GM23248 (cell line): ENCODE data around the gene PLCB3. TPM values are rescaled to one million over a fixed set of nuclear protein-coding genes. Genes with fewer than 3 reads are reported as not detected.

ENCODE experiments used
- DNase-seq: peaks from one replicate; pipeline ENCODE4 v3.0.0-alpha.2; 2015
- H2AFZ ChIP-seq: fragments of 200-600 bp; sonication (generic); 2 replicates; pipeline ENCODE4 v1.6.1; 2016; ENCODE audit warnings: antibody characterized with exemption
- H3F3A ChIP-seq: fragments of 200-600 bp; sonication (generic); 2 replicates; pipeline ENCODE4 v1.6.1; 2016; ENCODE audit warnings: mild to moderate bottlenecking, antibody characterized with exemption, mixed run types; ENCODE audit not compliant: insufficient read depth
- H3K27ac ChIP-seq: fragments of 200-600 bp; sonication (generic); 2 replicates; pipeline ENCODE4 v1.5.1; 2016; ENCODE audit warnings: mild to moderate bottlenecking
- H3K27me3 ChIP-seq: fragments of 200-600 bp; sonication (generic); replicated peaks from 2 replicates; pipeline ENCODE4 v1.6.1; 2016; ENCODE audit warnings: mild to moderate bottlenecking; ENCODE audit not compliant: insufficient read depth
- H3K36me3 ChIP-seq: fragments of 200-600 bp; sonication (generic); 2 replicates; pipeline ENCODE4 v1.6.1; 2016; ENCODE audit warnings: low read depth, mild to moderate bottlenecking
- H3K4me1 ChIP-seq: fragments of 200-600 bp; sonication (generic); 2 replicates; pipeline ENCODE4 v1.6.1; 2016; ENCODE audit warnings: mild to moderate bottlenecking; ENCODE audit not compliant: insufficient read depth
- H3K4me2 ChIP-seq: fragments of 200-600 bp; sonication (generic); one replicate; pipeline ENCODE4 v1.6.1; 2016; ENCODE audit warnings: mild to moderate bottlenecking; ENCODE audit not compliant: unreplicated experiment
- H3K4me3 ChIP-seq: fragments of 200-600 bp; sonication (generic); 2 replicates; pipeline ENCODE4 v1.5.1; 2016; ENCODE audit warnings: mild to moderate bottlenecking
- H3K79me2 ChIP-seq: fragments of 200-600 bp; sonication (generic); 2 replicates; pipeline ENCODE4 v1.6.1; 2016; ENCODE audit warnings: mild to moderate bottlenecking; ENCODE audit not compliant: insufficient read depth
- H3K9ac ChIP-seq: fragments of 200-600 bp; sonication (generic); 2 replicates; pipeline ENCODE4 v1.6.1; 2016; ENCODE audit warnings: mild to moderate bottlenecking
- H3K9me2 ChIP-seq: fragments of 200-600 bp; sonication (generic); 2 replicates; pipeline ENCODE4 v1.6.1; 2016; ENCODE audit warnings: mixed run types, mild to moderate bottlenecking, moderate library complexity; ENCODE audit not compliant: insufficient read depth
- H3K9me3 ChIP-seq: fragments of 200-600 bp; sonication (generic); one replicate; pipeline ENCODE4 v1.6.1; 2017; ENCODE audit warnings: low read depth
- H4K20me1 ChIP-seq: fragments of 200-600 bp; sonication (generic); 2 replicates; pipeline ENCODE4 v1.6.0; 2016; ENCODE audit not compliant: insufficient read depth
- EZH2 ChIP-seq: fragments of 200-600 bp; sonication (generic); IDR thresholded peaks from 2 replicates; pipeline ENCODE4 v1.6.1; 2018; ENCODE audit warnings: antibody characterized with exemption, mild to moderate bottlenecking; ENCODE audit not compliant: insufficient read depth, poor library complexity, severe bottlenecking
- EZH2phosphoT487 ChIP-seq: fragments of 200-600 bp; sonication (generic); IDR thresholded peaks from 2 replicates; pipeline ENCODE4 v1.6.1; 2018; ENCODE audit warnings: antibody characterized with exemption, moderate library complexity, mild to moderate bottlenecking, low read depth; ENCODE audit not compliant: insufficient read depth
- WGBS, 2 experiments: methylation state at CpG; one replicate each; pipeline ENCODE4 v1.1.6; 2015 to 2017; ENCODE audit warnings: low lambda C conversion rate in 2 of 2, low coverage in 1 of 2; ENCODE audit errors: missing lambda C conversion rate in 2 of 2; 5-methylcytosine and 5-hydroxymethylcytosine counted together
- in situ Hi-C: fragments of 300-500 bp; cut with MboI; formaldehyde crosslinking; loops from 2 replicates; pipeline ENCODE4 v1.15.0; 2020
- polyA plus RNA-seq: library from polyadenylated mRNA; unstranded; fragments of >200 nt; fragmentation: Nextera tagmentation; extraction: Ambion mirVana; gene quantifications from 2 replicates; pipeline ENCODE4 v1.2.1, GENCODE V29; 2016
- total RNA-seq: library from RNA; depleted of rRNA; stranded (reverse); fragments of >200 nt; shearing (Covaris generic); gene quantifications from 2 replicates; pipeline ENCODE4 v1.2.3, GENCODE V29; 2014

Gene PLCB3
- total and polyA plus RNA-seq, 2 experiments from 2014 or later: 6.5 to 32.7 TPM

DNA sequence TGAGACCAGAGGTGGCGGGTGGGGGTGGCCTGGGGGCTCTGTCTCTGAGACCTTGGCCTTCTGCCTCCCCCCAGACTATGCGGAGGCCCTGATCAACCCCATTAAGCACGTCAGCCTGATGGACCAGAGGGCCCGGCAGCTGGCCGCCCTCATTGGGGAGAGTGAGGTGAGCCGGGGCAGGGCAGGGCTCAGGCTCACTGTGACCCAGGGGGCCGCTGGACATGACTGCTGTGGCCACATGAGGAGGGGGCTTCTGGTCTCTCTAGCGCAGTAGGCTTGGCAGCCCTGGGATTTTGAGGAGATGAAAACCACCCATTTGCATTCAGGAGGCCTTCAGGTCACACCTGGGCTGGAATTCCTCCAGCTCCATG, 12.6 kb downstream of the PLCB3 start:
- in situ Hi-C loops: no loop called here
- no peaks in the 10 kb centered on the region for H3K9me2 ChIP-seq
- 91 to 97% methylated on average over 8 of the region's 8 CpGs for WGBS, 2 experiments
- no peaks in the 10 kb centered on the region for H4K20me1 ChIP-seq
- H3K4me3 ChIP-seq: no peak overlapping the region
- no peak for TF ChIP-seq EZH2phosphoT487
- no peak for TF ChIP-seq EZH2
- peaks cover 16% of the 10 kb centered on the region for H3K4me1 ChIP-seq
- no peak overlapping the region for H3K9ac ChIP-seq
- peaks cover 7% of the 10 kb centered on the region; the same call in 1 of the 2 replicates for H3F3A ChIP-seq
- H3K79me2 ChIP-seq: no peaks in the 10 kb centered on the region
- no peak overlapping the region for H2AFZ ChIP-seq
- peaks cover 7% of the 10 kb centered on the region; the same call in 1 of the 2 replicates for H3K36me3 ChIP-seq
- no peaks in the 10 kb centered on the region for H3K9me3 ChIP-seq
- H3K27ac ChIP-seq: no peak overlapping the region
- no peak for DNase-seq
- H3K4me2 ChIP-seq: no peak overlapping the region
- no peaks in the 10 kb centered on the region for H3K27me3 ChIP-seq

DNA sequence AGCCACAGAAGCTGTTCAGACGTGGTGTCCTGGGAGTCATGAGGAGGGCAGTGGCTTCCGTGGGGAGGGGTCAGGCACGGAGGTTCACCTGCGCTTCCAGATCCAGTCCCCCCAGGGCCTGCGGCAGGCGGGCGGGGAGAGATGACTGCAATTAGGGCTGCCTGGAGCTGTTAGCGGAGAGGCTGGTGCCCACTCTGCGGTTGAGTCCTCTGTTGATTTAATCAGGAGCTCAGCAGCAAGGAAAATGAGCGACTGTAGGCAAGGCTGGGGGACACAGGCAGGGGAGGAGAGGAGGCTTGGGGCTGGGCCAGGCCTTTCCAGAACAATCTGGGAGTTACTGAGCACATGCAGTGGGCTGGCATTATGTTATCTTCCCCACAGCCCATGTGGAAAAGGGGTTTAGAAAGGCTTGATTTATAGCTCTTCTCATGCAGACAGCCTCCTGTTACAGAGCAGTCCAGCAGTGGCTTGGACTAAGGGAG, 13.1 kb downstream of the PLCB3 start:
- in situ Hi-C loops: no loop called here
- H3K9me3 ChIP-seq: no peaks in the 10 kb centered on the region
- H3K79me2 ChIP-seq: no peaks in the 10 kb centered on the region
- peaks cover 7% of the 10 kb centered on the region; the same call in 1 of the 2 replicates for H3F3A ChIP-seq
- WGBS, 2 experiments: 89 to 91% methylated on average over 10 of the region's 10 CpGs
- H3K4me2 ChIP-seq: no peak overlapping the region
- H2AFZ ChIP-seq: no peak overlapping the region
- H3K9me2 ChIP-seq: no peaks in the 10 kb centered on the region
- H3K27ac ChIP-seq: no peak overlapping the region
- H3K27me3 ChIP-seq: no peaks in the 10 kb centered on the region
- H3K4me1 ChIP-seq: peaks cover 17% of the 10 kb centered on the region
- H3K9ac ChIP-seq: no peak overlapping the region
- no peak overlapping the region for H3K4me3 ChIP-seq
- no peak for DNase-seq
- TF ChIP-seq EZH2phosphoT487 (no peak), EZH2 (no peak)
- H3K36me3 ChIP-seq: peaks cover 7% of the 10 kb centered on the region; the same call in 1 of the 2 replicates
- H4K20me1 ChIP-seq: no peaks in the 10 kb centered on the region

DNA sequence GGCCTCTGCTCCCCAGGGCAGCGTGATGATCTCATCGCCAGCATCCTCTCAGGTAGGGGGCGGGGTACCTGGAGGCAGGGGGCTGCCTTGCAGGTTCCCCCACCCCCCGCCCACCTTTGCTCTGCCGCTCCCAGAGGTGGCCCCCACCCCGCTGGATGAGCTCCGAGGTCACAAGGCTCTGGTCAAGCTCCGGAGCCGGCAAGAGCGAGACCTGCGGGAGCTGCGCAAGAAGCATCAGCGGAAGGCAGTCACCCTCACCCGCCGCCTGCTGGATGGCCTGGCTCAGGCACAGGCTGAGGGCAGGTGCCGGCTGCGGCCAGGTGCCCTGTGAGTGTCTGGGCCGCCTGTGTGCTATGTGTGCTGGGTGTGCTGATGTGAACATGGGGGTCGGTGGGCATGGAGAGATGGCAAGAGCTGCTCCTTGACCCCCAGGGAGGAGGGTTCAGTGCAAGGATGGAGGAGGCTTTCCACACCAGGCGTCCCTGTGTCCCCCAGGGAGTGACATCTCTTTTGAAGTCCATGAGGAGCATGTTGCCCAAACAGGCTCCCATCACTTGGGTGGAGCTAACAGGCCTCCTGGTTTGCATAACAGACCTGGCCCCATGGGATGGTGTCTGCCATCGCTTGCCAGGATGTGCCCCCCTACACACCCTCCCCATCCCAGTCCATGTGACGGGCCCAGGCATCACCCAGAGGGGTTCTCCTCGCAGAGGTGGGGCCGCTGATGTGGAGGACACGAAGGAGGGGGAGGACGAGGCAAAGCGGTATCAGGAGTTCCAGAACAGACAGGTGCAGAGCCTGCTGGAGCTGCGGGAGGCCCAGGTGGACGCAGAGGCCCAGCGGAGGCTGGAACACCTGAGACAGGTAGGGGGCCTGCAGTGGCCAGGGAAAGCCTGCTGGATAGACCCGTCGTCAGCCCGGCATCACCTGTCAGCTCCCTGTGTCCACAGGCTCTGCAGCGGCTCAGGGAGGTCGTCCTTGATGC, 14.1 kb downstream of the PLCB3 start:
- no peaks in the 10 kb centered on the region for H3K9me2 ChIP-seq
- in situ Hi-C loops: no loop called here

DNA sequence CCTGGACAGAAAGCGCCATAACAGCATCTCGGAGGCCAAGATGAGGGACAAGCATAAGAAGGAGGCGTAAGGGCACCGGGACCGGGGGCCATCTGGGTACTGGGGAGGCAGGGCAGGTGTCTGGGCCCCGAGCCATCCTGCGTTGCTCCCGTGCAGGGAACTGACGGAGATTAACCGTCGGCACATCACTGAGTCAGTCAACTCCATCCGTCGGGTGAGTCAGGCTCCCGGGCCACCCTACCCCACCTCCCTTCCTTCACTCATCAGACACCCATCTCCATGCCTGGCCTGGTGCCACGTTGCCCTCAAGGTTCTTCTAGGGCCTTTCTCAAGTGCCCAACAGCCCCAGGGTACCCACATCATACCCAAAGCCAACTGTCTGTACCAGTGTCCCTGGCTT, 15.0 kb downstream of the PLCB3 start:
- Histone ChIP-seq H3K4me2 (no peak overlapping the region), H3K27ac (no peak overlapping the region), H3K79me2 (no peaks in the 10 kb centered on the region), H3K9me2 (no peaks in the 10 kb centered on the region), H3K9me3 (no peaks in the 10 kb centered on the region), H3K36me3 (peaks cover 7% of the 10 kb centered on the region; the same call in 1 of the 2 replicates), H4K20me1 (no peaks in the 10 kb centered on the region), H2AFZ (no peak overlapping the region), H3K4me3 (no peak overlapping the region), H3K27me3 (no peaks in the 10 kb centered on the region), H3K4me1 (peaks cover 17% of the 10 kb centered on the region), H3K9ac (no peak overlapping the region), H3F3A (peaks cover 12% of the 10 kb centered on the region)
- peak; percentile 38 for DNase-seq
- no peak for TF ChIP-seq EZH2phosphoT487
- no peak for TF ChIP-seq EZH2
- WGBS, 2 experiments: 69 to 77% methylated on average over 13 to 15 of the region's 15 CpGs
- in situ Hi-C loops: no loop called here

More for the DNA sequence above, 14.1 kb downstream of the PLCB3 start:
- no peak overlapping the region for H3K9ac ChIP-seq
- H2AFZ ChIP-seq: no peak overlapping the region
- H3K27ac ChIP-seq: no peak overlapping the region
- no peaks in the 10 kb centered on the region for H3K27me3 ChIP-seq
- WGBS, 2 experiments: 93% methylated on average over 27 to 35 of the region's 35 CpGs
- TF ChIP-seq EZH2 (no peak), EZH2phosphoT487 (no peak)
- no peaks in the 10 kb centered on the region for H4K20me1 ChIP-seq
- peaks cover 17% of the 10 kb centered on the region for H3K4me1 ChIP-seq
- H3F3A ChIP-seq: peaks cover 10% of the 10 kb centered on the region
- H3K79me2 ChIP-seq: no peaks in the 10 kb centered on the region
- H3K9me3 ChIP-seq: no peaks in the 10 kb centered on the region
- H3K4me3 ChIP-seq: no peak overlapping the region
- no peak for DNase-seq
- H3K4me2 ChIP-seq: no peak overlapping the region
- peaks cover 7% of the 10 kb centered on the region; the same call in 1 of the 2 replicates for H3K36me3 ChIP-seq
